Smooth muscle cell of trachea (primary cell): Measurements from ENCODE around the gene MC3R. TPM values are rescaled to one million over a fixed set of nuclear protein-coding genes. Genes with fewer than 3 reads are reported as not detected.

Experiments used
- total RNA-seq: library from RNA; depleted of rRNA; stranded (reverse); fragments of >200 nt; gene quantifications from 2 replicates; pipeline ENCODE4 v1.2.1, GENCODE V29; 2014

MC3R gene
- not detected in 2 replicates for total RNA-seq

GRCh38 chr20:56247954-56248782, at the start of gene MC3R:
Gene MC3R, plus strand, starts transcription at chr20:56248732. Its CDS starts 112 bp downstream, at chr20:56248844.

Other genes with a start within 250 kb of the MC3R start
- not detected in 2 replicates for gene CBLN4, start 243.2 kb upstream of the MC3R start, total RNA-seq
- gene FAM210B, start 110.2 kb downstream of the MC3R start, total RNA-seq: 46.3 and 63.2 TPM in 2 replicates
- gene AURKA, start 143.5 kb downstream of the MC3R start, total RNA-seq: 10.4 and 66.9 TPM in 2 replicates
- gene CSTF1, start 143.9 kb downstream of the MC3R start, total RNA-seq: 44.9 and 52.8 TPM in 2 replicates
- 10.5 and 12.4 TPM in 2 replicates for gene CASS4, start 163.5 kb downstream of the MC3R start, total RNA-seq
- gene RTF2, start 219.9 kb downstream of the MC3R start, total RNA-seq: 109 and 119 TPM in 2 replicates